Dedifferentiated amniotic fluid mesenchymal stem cell (primary cell): ENCODE measurements around the gene ITPR1.

Experiments used
- DNase-seq: peaks from one replicate; pipeline ENCODE4 v3.0.0-alpha.2; 2016; ENCODE audit errors: extremely low spot score

ITPR1 gene

DNA sequence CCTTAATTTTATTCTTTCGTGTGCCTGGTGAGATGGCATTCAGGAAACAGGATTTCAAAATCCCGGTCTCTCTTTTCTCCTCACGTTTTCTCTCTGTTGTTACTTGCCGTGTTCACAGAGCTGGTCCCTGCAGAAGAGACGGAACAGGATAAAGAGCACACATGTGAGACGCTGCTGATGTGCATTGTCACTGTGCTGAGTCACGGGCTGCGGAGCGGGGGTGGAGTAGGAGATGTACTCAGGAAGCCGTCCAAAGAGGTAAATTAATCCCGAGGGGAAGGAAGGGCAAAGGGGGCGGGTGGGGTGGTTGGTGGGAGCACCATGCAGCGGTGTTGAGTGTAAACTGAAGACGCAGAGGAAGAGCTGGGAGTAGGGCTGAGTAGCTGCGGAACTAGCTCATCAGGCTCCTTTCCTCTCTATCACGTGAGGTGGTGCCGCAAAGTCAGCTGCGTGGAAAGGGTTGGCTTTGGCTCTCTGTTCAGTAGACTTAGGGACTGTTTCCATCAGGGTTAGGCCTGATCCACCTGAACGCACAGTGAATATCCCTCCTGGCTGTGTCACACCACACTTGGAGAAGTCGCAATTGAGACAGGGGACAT is 321.3 kb downstream of the ITPR1 start:
- DNase-seq: no peak

DNA sequence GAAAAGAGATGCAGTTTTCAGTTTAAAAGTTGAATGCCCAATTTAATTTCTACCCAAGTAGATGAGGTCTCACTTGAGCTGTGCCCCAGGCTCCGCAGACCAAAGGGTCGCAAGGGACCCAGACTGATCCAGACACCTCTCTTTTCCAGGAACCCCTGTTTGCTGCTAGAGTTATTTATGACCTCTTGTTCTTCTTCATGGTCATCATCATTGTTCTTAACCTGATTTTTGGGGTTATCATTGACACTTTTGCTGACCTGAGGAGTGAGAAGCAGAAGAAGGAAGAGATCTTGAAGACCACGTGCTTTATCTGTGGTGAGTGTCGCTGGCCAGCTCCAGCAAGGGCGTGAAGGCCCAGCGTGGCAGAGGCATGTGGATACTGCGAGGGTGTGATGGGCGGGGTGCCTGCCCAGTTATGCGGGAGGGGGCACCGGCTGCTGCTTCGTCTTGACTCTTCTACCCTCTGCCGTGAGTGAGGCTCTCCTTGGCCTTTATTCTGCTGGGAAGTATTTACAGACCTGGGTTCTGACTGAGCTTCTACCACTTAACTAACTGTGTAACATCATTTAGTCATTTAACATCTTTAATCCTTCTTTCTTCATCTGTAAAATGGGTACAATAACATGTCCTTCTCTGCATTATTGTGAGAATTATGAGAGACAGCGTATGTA is 321.9 kb downstream of the ITPR1 start:
- DNase-seq: no peak

GRCh38 chr3:4816306-4816705 is 323.2 kb downstream of the ITPR1 start:
- DNase-seq: no peak

DNA sequence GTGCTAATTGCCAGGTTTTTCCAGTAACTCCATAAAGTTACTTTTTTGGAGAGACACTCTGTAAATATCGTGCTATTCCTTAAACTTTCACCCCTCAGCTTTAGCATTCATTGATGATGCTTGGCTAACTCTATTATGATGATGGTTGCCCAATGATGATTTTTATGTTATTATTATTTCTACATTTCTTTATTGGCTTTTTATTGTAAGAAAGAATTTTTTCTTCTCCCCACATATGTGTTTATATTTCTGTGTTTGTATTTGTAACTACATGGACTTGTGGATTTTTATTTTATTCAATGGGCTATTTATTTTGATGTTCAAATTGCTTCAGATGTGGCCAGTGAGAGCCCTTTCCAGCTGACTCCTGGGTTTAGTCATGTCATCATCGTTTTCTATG is 323.6 kb downstream of the ITPR1 start:
- no peak for DNase-seq

DNA sequence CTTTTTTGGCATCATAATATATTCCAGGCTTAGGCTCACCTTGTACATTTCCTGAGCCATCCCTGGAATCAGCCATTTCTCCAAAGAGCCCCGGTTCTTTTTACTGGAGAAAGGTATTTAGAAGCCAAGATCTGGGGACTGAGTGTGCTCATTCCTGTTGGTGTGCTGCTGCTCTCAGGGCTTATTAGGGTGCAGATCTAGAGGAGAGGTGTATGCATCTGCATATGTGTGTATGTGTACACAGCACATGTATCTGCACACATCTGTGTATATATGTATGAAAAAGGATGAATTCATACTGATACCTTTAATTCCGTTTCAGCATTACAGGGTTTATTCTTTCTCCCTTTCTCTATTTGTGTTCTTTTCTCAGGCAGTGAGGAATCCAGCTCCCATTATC is 324.0 kb downstream of the ITPR1 start:
- DNase-seq: no peak

DNA sequence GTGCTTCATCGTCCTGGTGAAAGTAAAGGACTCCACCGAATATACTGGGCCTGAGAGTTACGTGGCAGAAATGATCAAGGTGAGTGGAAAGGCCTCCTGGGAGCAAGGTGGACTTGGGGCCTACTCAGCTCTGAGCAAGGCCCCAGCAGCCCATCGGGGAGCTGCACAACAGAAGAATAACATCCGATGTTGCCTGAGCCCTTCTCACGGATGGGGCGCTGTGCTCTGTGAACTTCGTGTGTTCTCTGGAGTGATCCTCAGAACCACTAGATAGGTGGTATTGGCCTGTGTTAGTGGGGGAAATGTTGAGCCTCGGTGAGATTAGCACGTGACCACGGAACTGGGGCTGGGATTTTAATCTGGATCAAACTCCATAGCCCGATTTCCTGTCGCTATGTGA is 325.0 kb downstream of the ITPR1 start:
- DNase-seq: no peak

DNA sequence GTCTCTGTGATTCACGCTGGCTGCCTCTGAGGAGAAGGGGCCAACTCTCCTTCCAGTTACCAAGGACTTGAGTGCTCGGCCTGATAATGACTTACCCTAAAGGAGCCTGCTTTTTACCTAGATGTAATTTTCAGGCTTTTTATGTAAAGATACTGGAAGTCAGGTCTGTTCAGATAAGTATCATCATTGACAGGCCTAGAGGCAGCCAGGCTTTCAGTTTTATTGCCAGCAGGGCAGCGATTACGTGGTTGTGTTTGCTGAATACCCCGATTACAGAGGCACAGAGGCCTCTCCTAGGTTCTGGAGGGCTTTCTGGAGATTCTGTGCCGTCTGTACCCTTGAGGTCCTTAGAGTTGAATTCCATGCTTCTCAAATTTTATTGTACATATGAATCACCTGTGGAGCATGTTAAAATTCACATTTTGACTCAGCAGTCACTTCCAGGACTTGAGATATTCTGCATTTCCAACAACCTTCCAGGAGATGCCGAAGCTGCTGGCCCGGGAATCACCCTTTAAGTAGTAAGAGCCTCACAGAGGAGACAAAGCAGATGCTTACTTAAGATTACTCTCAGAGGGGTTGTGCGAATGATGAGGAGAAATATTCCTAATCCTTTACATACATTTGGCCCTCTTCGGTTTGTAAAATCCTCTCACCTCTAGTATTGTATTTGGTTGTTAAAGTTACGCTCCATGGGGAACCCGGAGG is 326.0 kb downstream of the ITPR1 start:
- DNase-seq: no peak

- DNase-seq: no peak
Measured at GRCh38 chr3:4819746-4820145, 326.6 kb downstream of the ITPR1 start.

- no peak for DNase-seq
Measured at GRCh38 chr3:4820296-4821121, 327.4 kb downstream of the ITPR1 start.

- no peak for DNase-seq
Measured at GRCh38 chr3:4821338-4821737, 328.2 kb downstream of the ITPR1 start.

GRCh38 chr3:4821975-4822374 is 328.8 kb downstream of the ITPR1 start:
- DNase-seq: no peak

DNA sequence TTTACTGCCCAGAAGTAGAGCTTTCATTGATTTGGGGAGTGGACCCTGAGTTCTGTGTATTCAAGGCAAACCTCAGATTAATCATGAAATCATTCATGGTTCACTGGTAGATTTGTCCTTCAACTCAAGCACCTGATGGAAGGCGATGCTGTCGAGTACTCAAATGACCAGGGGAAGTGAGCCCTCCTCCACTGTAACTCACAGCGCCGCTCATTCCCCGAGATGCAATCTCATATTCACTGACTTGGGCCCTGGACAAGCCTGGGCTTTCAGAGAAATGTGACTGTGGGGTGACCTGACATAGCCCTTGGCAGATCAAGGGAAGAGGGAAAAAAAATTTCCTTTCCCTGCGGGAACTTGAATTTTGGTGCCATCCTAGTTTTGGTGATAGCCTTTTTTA is 329.4 kb downstream of the ITPR1 start:
- DNase-seq: no peak

- DNase-seq: no peak
Measured at GRCh38 chr3:4823385-4823784, 330.2 kb downstream of the ITPR1 start.

DNA sequence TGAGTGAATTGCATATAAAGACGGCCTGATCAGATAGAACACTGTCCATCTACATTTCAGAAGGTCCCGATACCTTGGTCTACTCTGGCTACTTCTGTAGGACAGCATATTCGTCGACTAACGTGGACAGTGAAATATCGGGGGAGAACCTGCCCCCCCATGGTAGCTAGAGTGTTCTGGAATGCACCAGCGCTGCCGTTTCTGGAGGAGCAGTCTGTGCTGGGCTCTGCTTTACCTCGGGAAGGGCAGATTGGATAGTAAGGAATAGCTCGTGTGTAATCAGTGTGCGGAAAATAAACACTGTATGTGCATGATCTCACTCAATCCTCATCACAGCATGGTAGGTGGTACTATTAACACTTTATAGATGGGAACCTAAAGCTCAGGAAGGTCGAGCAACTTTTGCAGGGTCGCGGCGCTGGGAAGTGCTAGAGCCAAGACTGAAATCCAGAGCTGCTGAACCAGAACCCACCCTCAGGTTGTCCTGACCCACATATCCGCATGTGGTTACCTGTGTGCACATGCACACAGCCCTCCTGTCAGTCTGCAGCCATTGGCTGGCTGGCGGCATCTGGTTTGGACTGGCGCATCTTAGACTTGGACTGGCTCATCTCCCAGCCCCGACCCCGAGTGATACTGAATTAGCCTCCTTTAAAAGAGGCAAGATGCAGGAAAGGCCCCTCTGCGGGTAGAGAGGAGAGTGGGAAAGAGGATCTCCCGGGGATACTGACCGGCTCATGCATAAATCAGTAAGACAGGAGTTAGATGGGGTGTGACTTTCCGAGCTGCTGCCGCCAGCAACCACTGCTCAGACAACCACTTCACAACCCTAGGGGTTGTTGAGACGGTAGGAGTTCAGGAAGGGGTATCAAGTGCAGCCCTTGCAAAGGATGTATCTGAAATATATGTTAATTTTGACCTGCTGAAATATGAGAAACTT is 331.1 kb downstream of the ITPR1 start:
- no peak for DNase-seq

- DNase-seq: peak; percentile 22
Measured at GRCh38 chr3:4824926-4825325, 331.8 kb downstream of the ITPR1 start.

GRCh38 chr3:4825436-4826236 is 332.5 kb downstream of the ITPR1 start:
- DNase-seq: no peak

DNA sequence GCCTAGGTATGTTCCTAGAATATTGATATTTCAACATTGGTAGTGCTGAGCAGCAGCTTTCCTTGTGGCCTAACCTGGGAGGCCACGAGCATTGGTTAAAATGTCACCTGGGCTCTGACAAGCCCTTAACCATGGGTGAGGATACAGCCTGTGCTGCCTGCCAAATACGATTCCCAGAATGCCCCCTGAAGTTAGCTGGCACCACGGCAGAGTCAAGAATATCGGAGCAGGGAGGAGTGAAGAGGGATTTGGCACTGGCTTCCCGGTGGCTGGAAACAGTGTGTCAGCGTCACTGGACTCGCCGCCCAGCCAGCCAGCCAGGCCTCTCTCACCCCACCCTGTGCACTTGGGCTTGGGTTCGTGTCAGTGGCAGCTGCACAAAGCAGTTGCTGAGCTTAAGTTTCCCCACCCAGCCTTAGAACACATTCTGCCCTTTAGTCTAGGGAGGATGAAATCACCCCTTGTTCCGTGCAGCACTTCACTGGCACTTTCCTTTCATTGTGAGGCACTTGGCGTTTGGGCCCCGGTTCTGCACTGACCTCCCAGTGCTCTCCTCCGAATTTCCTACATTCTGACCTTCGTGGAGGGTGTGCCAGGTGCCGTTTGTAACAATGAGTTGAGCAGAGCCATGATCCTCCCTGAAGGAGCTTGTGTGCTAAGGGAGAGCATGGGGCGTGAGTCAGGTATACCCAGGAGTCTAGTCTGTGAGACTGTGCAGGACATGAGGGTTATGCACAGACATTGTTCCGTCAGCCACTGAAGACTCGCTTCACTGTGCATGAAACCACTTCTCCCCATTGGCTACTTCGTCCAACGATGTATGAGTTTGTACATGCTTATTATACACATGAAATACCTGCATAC is 333.3 kb downstream of the ITPR1 start:
- no peak for DNase-seq

DNA sequence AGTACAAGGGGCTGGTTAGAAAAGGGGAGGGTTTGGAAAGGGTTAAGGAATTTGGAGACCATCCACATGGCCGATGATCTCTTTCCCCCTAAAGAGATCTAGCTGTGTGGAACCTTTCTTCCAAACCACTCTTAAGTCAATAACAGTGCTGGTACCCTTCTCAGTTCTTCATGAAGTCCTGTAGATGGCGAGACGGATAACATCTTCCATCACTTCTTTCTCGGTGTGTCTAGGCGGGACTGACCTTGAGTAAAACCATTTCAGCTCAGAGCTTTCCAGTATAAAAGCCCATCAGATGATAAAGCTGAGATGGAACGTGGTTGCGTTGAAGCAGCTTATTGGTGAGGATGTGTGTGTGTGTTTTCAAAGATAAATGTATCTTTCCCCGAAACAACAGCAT is 334.6 kb downstream of the ITPR1 start:
- DNase-seq: no peak

GRCh38 chr3:4828279-4829030 is 335.3 kb downstream of the ITPR1 start:
- DNase-seq: peak; percentile 38
